Measurements from ENCODE around the gene ROGDI.

- TF ChIP-seq CTCF (IDR thresholded peaks at IDR 0.05; ENCODE audit: poor library complexity) (no peak), EZH2phosphoT487 (IDR thresholded peaks at IDR 0.05; ENCODE audit: low read depth, severe bottlenecking, unreplicated experiment) (no peak), EZH2 (IDR thresholded peaks at IDR 0.05; ENCODE audit: borderline replicate concordance) (no peak)
Measured at GRCh38 chr16:4772351-4772750, 30.1 kb downstream of the ROGDI start.

All from hepatocyte (in vitro differentiated cells).